Keratinocyte (primary cell): ENCODE data around the gene ZBTB38. TPM values are rescaled to one million over a fixed set of nuclear protein-coding genes. Genes with fewer than 3 reads are reported as not detected.

ENCODE experiments used
- DNase-seq: peaks from one replicate; pipeline ENCODE4 v3.0.0-alpha.2; 2011; ENCODE audit warnings: low read depth, missing footprints, low spot score
- FAIRE-seq: peaks from 2 replicates; lab custom pipeline; 2011; peaks lifted over from hg19 to GRCh38; lab: Jason Lieb, UNC
- H2AFZ ChIP-seq: 2 replicates; pipeline ENCODE4 v1.6.0; 2012; ENCODE audit warnings: low read length, control low read depth, inconsistent platforms; ENCODE audit not compliant: control insufficient read depth
- H3K27ac ChIP-seq: 2 replicates; pipeline ENCODE4 v1.5.1; 2011; ENCODE audit warnings: low read length; ENCODE audit not compliant: control insufficient read depth, insufficient read depth
- H3K27me3 ChIP-seq: 3 replicates; pipeline ENCODE4 v1.6.0; 2011; ENCODE audit warnings: low read length; ENCODE audit not compliant: control insufficient read depth, insufficient read depth; ENCODE audit errors: extremely low read depth
- H3K36me3 ChIP-seq, 2 experiments: 2 replicates in 1 of 2; 3 replicates in 1 of 2; pipeline ENCODE4 v1.5.1; 2011; ENCODE audit warnings: low read length in 2 of 2, mild to moderate bottlenecking in 1 of 2; ENCODE audit not compliant: control insufficient read depth in 2 of 2, insufficient read depth in 2 of 2; ENCODE audit errors: extremely low read depth in 1 of 2
- H3K4me1 ChIP-seq: 3 replicates; pipeline ENCODE4 v1.5.1; 2011; ENCODE audit warnings: low read length; ENCODE audit not compliant: control insufficient read depth, insufficient read depth; ENCODE audit errors: extremely low read depth
- H3K4me2 ChIP-seq: 3 replicates; pipeline ENCODE4 v1.6.0; 2011; ENCODE audit warnings: low read depth, low read length; ENCODE audit not compliant: control insufficient read depth, insufficient read depth; ENCODE audit errors: extremely low read depth
- H3K4me3 ChIP-seq, 3 experiments: fragments of 200-600 bp in 1 of 3; sonication (generic) in 1 of 3; 2 replicates in 2 of 3; 3 replicates in 1 of 3; pipeline ENCODE4 v1.5.1; 2011 to 2016; ENCODE audit warnings: low read length in 3 of 3, mild to moderate bottlenecking in 3 of 3, control low read depth in 2 of 3, inconsistent platforms in 1 of 3, low read depth in 1 of 3, mixed read lengths in 1 of 3, mixed run types in 1 of 3, moderate library complexity in 1 of 3; ENCODE audit not compliant: control insufficient read depth in 2 of 3, insufficient read depth in 2 of 3; ENCODE audit errors: extremely low read depth in 1 of 3
- H3K79me2 ChIP-seq: 2 replicates; pipeline ENCODE4 v1.6.0; 2012; ENCODE audit warnings: low read length; ENCODE audit not compliant: control insufficient read depth, insufficient read depth
- H3K9ac ChIP-seq: 3 replicates; pipeline ENCODE4 v1.6.0; 2011; ENCODE audit warnings: low read length; ENCODE audit not compliant: control insufficient read depth, insufficient read depth; ENCODE audit errors: extremely low read depth
- H3K9me1 ChIP-seq: 3 replicates; pipeline ENCODE4 v1.6.0; 2011; ENCODE audit warnings: low read length; ENCODE audit not compliant: control insufficient read depth, insufficient read depth; ENCODE audit errors: extremely low read depth
- H3K9me3 ChIP-seq: 2 replicates; pipeline ENCODE4 v1.5.1; 2012; ENCODE audit warnings: low read depth, low read length; ENCODE audit not compliant: control insufficient read depth
- H4K20me1 ChIP-seq: 3 replicates; pipeline ENCODE4 v1.6.0; 2011; ENCODE audit warnings: low read length; ENCODE audit not compliant: control insufficient read depth, insufficient read depth; ENCODE audit errors: extremely low read depth
- EZH2 ChIP-seq: IDR thresholded peaks from one replicate; pipeline ENCODE4 v1.6.1; 2012; ENCODE audit warnings: inconsistent platforms, mild to moderate bottlenecking, low read length, moderate library complexity
- dilution Hi-C: fragments of 300-500 bp; cut with MboI; formaldehyde crosslinking; loops from one replicate; pipeline ENCODE4 v1.7.0; 2020; ENCODE audit warnings: low sequenced_read_pairs; ENCODE audit not compliant: extremely low pct_ligation_motif_present
- polyA plus RNA-seq, 5 experiments: library from polyadenylated mRNA; depleted of rRNA in 3 of 5; stranded (reverse) in 3 of 5; stranded (forward) in 1 of 5; unstranded in 1 of 5; fragments of >200 nt; gene quantifications; 1 replicate in 1 of 5; 2 replicates in 3 of 5; 3 replicates in 1 of 5; pipeline versions ENCODE4 v1.2.1 to v1.2.3, GENCODE V29; 2011 to 2012; ENCODE audit warnings: missing spikeins in 2 of 5, low read depth in 1 of 5, low replicate concordance in 1 of 5
- TF ChIP-seq, protein P1 (sequence below), 3 experiments: IDR thresholded peaks in 1 of 3; conservative IDR thresholded peaks in 1 of 3; optimal IDR thresholded peaks in 1 of 3; 2 replicates in 2 of 3; 3 replicates in 1 of 3; pipeline versions ENCODE3 to v1.5.1; 2011; ENCODE audit warnings: low read length in 3 of 3, mild to moderate bottlenecking in 3 of 3, moderate library complexity in 2 of 3, control low read depth in 1 of 3, inconsistent platforms in 1 of 3; ENCODE audit not compliant: insufficient read depth in 2 of 3; ENCODE audit errors: extremely low read depth in 1 of 3

ZBTB38 gene
- polyA plus RNA-seq, 1 donor (not counting 4 experiments of a cell fraction or from before 2014, with no cell fraction given), result 34.9 TPM

DNA sequence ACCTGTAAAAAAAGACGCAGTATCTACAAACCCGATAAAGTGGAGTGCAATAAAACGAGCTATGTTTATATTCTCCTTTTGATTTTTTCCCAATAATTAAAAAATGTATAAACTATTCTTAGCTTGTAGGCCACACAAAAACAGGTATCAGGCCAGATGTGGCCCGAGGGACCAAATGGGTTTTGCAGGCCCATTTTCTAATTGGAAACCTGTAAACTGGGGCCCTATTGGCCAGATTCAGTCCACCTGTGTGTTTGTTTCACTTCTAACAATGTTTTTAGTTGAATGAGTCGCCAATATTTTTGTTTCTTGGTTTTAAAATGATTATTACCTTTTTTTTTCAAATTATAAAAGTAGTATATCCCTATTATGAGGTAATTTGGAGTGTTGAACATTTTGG lies 29.7 kb downstream of the ZBTB38 start:
- H3K79me2 ChIP-seq, result peaks cover 4% of the 10 kb centered on the region

DNA sequence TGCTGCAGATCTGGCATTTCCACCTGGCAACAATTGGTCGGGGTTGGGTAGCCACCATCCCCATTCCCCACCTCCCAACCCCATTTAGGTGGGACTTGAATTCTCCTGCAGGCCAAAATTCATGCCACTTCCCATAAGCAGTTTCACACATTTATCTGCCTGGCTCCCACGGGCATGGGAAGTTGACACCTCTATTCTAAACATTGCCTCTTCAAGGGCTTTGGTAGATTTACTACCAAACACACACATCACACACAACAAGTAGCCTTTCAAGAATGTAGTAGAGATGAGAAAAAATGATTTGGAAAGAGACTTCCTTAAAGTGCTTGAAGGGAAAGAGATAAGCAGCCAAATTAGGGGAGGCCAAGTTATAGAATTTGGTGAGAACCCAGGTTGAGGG lies 30.9 kb downstream of the ZBTB38 start:
- H3K4me2 ChIP-seq, result no peak overlapping the region

More for the DNA sequence above, 29.7 kb downstream of the ZBTB38 start:
- FAIRE-seq (no peak), DNase-seq (no peak)
- TF ChIP-seq, protein P1, sequence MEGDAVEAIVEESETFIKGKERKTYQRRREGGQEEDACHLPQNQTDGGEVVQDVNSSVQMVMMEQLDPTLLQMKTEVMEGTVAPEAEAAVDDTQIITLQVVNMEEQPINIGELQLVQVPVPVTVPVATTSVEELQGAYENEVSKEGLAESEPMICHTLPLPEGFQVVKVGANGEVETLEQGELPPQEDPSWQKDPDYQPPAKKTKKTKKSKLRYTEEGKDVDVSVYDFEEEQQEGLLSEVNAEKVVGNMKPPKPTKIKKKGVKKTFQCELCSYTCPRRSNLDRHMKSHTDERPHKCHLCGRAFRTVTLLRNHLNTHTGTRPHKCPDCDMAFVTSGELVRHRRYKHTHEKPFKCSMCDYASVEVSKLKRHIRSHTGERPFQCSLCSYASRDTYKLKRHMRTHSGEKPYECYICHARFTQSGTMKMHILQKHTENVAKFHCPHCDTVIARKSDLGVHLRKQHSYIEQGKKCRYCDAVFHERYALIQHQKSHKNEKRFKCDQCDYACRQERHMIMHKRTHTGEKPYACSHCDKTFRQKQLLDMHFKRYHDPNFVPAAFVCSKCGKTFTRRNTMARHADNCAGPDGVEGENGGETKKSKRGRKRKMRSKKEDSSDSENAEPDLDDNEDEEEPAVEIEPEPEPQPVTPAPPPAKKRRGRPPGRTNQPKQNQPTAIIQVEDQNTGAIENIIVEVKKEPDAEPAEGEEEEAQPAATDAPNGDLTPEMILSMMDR (optimal IDR thresholded peaks at IDR 0.05 in 1 of 3, IDR thresholded peaks at IDR 0.05 in 1 of 3, conservative IDR thresholded peaks at IDR 0.05 in 1 of 3; ENCODE audit: extremely low read depth in 1 of 3, insufficient read depth in 2 of 3, low read length in 3 of 3), result no peak
- no peak for TF ChIP-seq EZH2
- Histone ChIP-seq H2AFZ (no peak overlapping the region), H3K9me3 (no peaks in the 10 kb centered on the region), H3K4me3 (no peak overlapping the region), H3K27ac (no peak overlapping the region), H3K9me1 (no peaks in the 10 kb centered on the region), H3K36me3 (peaks cover 0 to 10% of the 10 kb centered on the region in 2 experiments), H4K20me1 (no peaks in the 10 kb centered on the region), H3K9ac (no peak overlapping the region), H3K4me2 (no peak overlapping the region), H3K4me1 (peaks cover 22% of the 10 kb centered on the region), H3K27me3 (no peaks in the 10 kb centered on the region)
- dilution Hi-C loops, result no loop called here

More for the DNA sequence above, 30.9 kb downstream of the ZBTB38 start:
- peaks cover 4 to 12% of the 10 kb centered on the region in 2 experiments for H3K36me3 ChIP-seq
- no peak overlapping the region for H3K27ac ChIP-seq
- H3K9ac ChIP-seq, result no peak overlapping the region
- peaks cover 27% of the 10 kb centered on the region for H3K4me1 ChIP-seq
- FAIRE-seq (no peak), DNase-seq (no peak)
- no peak for TF ChIP-seq EZH2
- TF ChIP-seq, protein P1 (optimal IDR thresholded peaks at IDR 0.05 in 1 of 3, IDR thresholded peaks at IDR 0.05 in 1 of 3, conservative IDR thresholded peaks at IDR 0.05 in 1 of 3; ENCODE audit: extremely low read depth in 1 of 3, insufficient read depth in 2 of 3, low read length in 3 of 3), result no peak
- H3K9me1 ChIP-seq, result no peaks in the 10 kb centered on the region
- H2AFZ ChIP-seq, result peak overlapping the region; percentile 52
- H3K4me3 ChIP-seq, result no peak overlapping the region
- no peaks in the 10 kb centered on the region for H3K27me3 ChIP-seq
- H3K9me3 ChIP-seq, result no peaks in the 10 kb centered on the region
- peaks cover 15% of the 10 kb centered on the region for H3K79me2 ChIP-seq
- no peaks in the 10 kb centered on the region for H4K20me1 ChIP-seq
- dilution Hi-C loops, result no loop called here
